HEK293T (cell line): ENCODE data around the gene CX3CL1.

ENCODE experiments used
- ARNT ChIP-seq: fragments of 450-650 bp; IDR thresholded peaks from 2 replicates; pipeline ENCODE4 v1.6.1; 2017; ENCODE audit warnings: mild to moderate bottlenecking
- BHLHE40 ChIP-seq: fragments of 450-650 bp; IDR thresholded peaks from 2 replicates; pipeline ENCODE4 v1.6.1; 2016; ENCODE audit warnings: mild to moderate bottlenecking, moderate library complexity, borderline replicate concordance
- CTBP1 ChIP-seq: fragments of 450-650 bp; IDR thresholded peaks from 2 replicates; pipeline ENCODE4 v1.6.1; 2016; ENCODE audit warnings: borderline replicate concordance
- ELF4 ChIP-seq: fragments of 450-650 bp; IDR thresholded peaks from 2 replicates; pipeline ENCODE4 v1.6.1; 2017; ENCODE audit warnings: antibody characterized with exemption
- FOXA1 ChIP-seq: fragments of 450-650 bp; IDR thresholded peaks from 2 replicates; pipeline ENCODE4 v1.6.1; 2016; ENCODE audit warnings: mild to moderate bottlenecking
- FOXK2 ChIP-seq: fragments of 450-650 bp; IDR thresholded peaks from 2 replicates; pipeline ENCODE4 v1.6.1; 2016; ENCODE audit warnings: mild to moderate bottlenecking
- FOXM1 ChIP-seq: fragments of 450-650 bp; IDR thresholded peaks from 2 replicates; pipeline ENCODE4 v1.6.1; 2017; ENCODE audit warnings: mild to moderate bottlenecking, borderline replicate concordance
- L3MBTL2 ChIP-seq: fragments of 450-650 bp; conservative IDR thresholded peaks from 2 replicates; pipeline ENCODE4 v1.6.1; 2016; ENCODE audit warnings: mild to moderate bottlenecking
- LEF1 ChIP-seq: fragments of 450-650 bp; IDR thresholded peaks from 2 replicates; pipeline ENCODE4 v1.6.1; 2017; ENCODE audit warnings: mild to moderate bottlenecking, borderline replicate concordance
- NFRKB ChIP-seq: fragments of 450-650 bp; IDR thresholded peaks from 2 replicates; pipeline ENCODE4 v1.6.1; 2016; ENCODE audit warnings: mild to moderate bottlenecking, moderate library complexity
- PKNOX1 ChIP-seq: fragments of 450-650 bp; IDR thresholded peaks from 2 replicates; pipeline ENCODE4 v1.6.1; 2016
- SP1 ChIP-seq: fragments of 450-650 bp; IDR thresholded peaks from 2 replicates; pipeline ENCODE4 v1.6.1; 2017
- SUZ12 ChIP-seq: fragments of 450-650 bp; IDR thresholded peaks from 2 replicates; pipeline ENCODE4 v1.6.1; 2016; ENCODE audit warnings: mild to moderate bottlenecking
- ZNF384 ChIP-seq: fragments of 450-650 bp; IDR thresholded peaks from 2 replicates; pipeline ENCODE4 v1.6.1; 2016

- TF ChIP-seq BHLHE40 (no peak), ARNT (no peak), ELF4 (no peak), SUZ12 (no peak), FOXM1 (no peak), FOXK2 (no peak), FOXA1 (no peak), SP1 (no peak), PKNOX1 (no peak), CTBP1 (no peak), LEF1 (no peak), ZNF384 (no peak), L3MBTL2 (no peak), NFRKB (no peak)
Observed at GRCh38 chr16:57406881-57407280, 34.6 kb downstream of the CX3CL1 start.
